Left kidney (tissue), 8 donors: ENCODE data around the gene SRMS. TPM values are rescaled to one million over a fixed set of nuclear protein-coding genes. Genes with fewer than 3 reads are reported as not detected.
A peak's percentile ranks its signal among the peaks of the same experiment; 100 is the strongest.

Experiments used
- DNase-seq: peaks from one replicate; pipeline ENCODE4 v3.0.0-alpha.2; 2013
- long read RNA-seq, 8 donors: transcript quantifications; one replicate each; lab custom pipeline, GENCODE V29; 2026
- polyA plus RNA-seq: library from polyadenylated mRNA; unstranded; fragments of 120-200 nt; gene quantifications from one replicate; pipeline ENCODE4 v1.2.1, GENCODE V29; 2013; ENCODE audit not compliant: insufficient read length

The SRMS gene, protein sequence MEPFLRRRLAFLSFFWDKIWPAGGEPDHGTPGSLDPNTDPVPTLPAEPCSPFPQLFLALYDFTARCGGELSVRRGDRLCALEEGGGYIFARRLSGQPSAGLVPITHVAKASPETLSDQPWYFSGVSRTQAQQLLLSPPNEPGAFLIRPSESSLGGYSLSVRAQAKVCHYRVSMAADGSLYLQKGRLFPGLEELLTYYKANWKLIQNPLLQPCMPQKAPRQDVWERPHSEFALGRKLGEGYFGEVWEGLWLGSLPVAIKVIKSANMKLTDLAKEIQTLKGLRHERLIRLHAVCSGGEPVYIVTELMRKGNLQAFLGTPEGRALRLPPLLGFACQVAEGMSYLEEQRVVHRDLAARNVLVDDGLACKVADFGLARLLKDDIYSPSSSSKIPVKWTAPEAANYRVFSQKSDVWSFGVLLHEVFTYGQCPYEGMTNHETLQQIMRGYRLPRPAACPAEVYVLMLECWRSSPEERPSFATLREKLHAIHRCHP
- polyA plus RNA-seq, result not detected
- long read RNA-seq, donor 1, result 0 reads
- long read RNA-seq, donor 2, result 0 reads
- long read RNA-seq, donor 3, result 0 reads
- long read RNA-seq, donor 4, result 0 reads
- long read RNA-seq, donor 5, result 0 reads
- long read RNA-seq, donor 6, result 0 reads
- long read RNA-seq, donor 7, result 0 reads
- long read RNA-seq, donor 8, result 0 reads

DNA sequence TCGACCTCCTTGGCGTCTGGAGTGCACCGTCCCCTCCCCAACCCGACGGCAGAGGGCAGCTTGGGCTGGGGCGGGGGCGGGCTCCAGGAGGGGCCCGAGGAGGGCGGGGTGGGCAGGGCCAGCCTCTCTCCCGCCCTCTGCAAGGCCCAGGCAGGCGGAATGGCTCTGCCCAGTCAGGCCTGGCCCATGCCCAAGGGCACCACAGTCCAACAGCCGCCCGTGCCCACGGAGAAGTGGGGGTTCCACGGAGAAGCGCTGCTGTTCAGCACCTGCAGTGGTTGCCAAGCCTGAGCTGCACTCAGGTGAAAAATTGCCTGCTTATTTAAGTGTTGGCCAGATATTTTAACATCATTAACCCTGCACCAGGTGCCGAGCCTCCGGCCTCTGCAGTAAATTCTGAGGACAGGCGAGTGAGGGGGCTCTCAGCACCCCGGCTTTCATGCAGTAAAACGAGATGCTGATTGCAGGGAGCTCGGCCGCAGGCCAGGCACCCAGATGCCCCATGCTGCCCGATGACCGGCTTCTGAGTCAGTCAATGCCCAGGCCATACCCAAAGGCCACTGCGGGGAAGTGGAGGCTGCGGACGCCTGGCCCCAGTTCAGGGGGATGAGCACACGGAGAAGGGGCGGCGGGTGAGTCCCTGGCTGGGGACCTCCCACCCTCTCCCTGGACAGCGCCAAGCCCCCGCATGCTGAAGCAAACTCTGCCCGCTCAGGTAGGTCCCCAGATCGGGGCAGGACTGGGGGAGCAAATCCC is at the start of gene SRMS:
Gene SRMS (minus strand): TSS at position 25 of the 756 bp plus-strand sequence. CDS start 286 bp downstream, outside the sequence.
- no peak for DNase-seq

DNA sequence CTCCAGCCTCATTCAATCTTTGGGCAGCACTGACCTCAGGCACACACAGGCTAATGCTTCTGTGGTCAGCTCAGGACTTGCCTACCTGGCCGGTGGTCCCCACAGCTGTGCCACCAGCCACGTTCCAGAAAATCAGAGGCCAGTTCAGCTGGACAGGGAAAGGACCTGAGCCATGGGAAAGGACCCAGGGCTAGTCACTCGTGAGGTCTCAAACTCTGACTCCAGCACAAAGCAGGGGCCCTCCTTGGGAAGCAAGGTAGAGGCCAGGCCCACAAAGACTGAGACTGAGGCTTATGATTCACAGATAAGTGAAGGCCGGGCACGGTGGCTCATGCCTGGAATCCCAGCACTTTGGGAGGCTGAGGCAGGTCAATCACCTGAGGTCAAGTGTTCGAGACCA is 48.9 kb upstream of the SRMS start:
- DNase-seq, result no peak

DNA sequence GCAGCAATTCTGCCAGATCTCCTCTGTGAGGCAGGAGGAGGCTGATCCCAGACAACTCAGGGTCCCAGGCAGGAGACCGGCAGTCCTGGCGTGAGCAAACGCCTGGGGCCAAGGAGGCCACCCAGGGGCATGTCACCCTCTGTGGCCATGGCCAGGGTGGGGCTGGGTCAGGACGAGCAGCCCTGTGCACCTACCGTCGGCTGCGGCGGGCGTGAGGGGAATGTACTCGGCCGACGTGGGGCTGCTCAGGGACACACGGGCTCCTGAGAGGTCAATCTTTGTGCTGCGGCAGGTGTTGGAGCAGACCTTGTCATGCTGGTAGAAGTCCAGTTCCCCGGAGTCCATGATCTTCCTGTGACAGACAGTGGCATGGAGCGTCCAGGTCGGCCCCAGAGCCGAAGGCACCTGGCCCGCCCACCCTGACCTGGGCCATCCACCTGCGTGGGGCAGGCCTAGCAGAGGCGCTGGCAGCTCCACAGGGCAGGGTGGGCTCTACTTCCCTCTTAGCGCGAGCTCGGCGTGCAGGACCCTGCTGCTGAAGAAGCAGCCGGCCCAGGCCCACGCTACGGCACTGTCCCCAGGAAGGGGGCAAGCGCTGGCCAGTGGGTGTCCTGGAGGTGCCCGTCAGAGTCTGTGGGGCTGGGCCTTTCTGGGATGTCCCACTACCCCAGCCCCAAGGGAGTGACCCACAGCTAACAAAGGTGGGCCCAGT is 48.0 kb upstream of the SRMS start:
- no peak for DNase-seq

DNA sequence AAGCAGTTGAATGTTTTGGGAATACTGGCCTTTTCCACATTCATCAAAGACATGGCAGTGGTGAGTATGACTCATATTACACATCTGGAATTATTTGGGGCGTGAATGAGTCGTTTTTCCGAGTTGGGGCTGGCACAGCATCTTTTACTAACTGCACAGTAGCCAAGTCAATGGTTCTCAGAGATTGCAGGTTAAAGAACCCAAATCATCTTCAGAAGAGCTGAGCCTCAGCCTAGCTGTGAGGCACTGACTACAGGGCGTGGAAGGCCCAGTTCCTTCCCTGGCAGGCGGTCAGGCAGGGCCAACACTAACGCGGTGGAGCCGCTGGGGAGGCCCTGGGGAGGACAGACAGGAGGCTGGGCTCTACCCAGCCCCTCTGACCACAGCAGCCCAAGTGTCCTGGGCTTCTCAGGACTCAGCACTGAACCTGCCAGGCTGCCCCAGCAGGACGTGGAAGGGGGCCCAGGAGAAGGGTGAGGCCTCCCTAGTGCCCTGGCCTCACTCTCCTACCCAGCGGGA is 46.6 kb upstream of the SRMS start:
- no peak for DNase-seq

DNA sequence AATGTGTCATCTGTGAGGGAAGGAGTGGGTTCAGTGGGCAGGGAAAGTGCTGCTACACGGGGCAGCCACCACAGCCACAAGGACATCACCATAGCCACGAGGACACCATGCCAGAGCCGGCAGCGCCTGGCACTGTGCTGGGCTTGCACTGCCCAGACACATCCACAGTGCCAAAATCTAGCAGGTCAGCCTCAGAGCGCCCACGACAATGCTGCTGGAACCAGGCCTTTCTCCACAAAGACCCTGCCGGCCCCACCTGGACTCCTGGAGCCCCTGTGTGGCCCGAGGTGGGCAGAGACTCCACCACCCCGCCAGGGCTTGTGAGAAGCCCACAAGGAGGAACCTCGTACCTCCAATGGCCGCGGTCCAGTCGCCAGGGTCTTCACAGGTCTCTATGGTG is 45.1 kb upstream of the SRMS start:
- no peak for DNase-seq

DNA sequence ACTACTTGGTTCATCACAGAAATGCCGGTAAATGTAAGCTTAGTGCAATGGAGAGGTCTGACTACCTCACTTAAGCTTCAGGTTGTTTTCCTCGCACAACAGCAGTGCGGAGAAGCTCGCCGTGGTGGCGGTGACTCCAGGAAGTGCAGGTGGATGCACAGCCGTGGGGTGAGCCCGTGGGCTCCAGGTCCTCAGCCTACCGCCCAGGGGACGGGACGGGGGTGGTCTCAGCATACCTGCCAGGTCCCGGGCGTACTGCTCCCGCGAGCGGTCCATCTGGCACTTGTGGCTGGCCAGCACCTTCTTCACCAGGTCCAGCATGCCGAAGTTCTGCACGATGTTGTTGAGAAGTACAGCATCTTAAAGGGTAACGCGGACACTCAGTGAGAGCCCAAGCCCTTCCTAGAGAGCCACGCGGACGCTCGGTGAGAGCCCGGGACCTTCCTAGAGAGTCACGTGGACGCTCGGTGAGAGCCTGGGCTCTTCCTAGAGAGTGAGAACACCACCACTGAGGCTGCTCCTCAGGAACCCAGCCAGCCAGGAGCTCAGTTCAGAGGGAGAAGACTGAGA is 44.3 kb upstream of the SRMS start:
- DNase-seq, result no peak

DNA sequence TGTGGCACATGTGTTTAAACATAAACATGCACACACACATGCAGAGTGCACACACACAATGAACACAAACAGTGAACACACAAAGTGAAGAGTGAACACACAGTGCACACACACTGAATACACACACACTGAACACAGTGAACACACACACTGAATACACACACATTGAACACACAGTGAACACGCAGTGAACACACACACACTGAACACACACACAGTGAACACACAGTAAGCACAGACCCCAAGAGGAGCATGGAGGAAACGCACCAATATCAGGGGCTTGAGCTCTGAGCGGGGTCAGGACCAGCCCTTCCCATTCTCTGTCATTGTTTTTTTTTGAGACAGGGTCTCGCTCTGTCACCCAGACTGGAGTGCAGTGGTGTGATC is 43.6 kb upstream of the SRMS start:
- DNase-seq, result no peak

DNA sequence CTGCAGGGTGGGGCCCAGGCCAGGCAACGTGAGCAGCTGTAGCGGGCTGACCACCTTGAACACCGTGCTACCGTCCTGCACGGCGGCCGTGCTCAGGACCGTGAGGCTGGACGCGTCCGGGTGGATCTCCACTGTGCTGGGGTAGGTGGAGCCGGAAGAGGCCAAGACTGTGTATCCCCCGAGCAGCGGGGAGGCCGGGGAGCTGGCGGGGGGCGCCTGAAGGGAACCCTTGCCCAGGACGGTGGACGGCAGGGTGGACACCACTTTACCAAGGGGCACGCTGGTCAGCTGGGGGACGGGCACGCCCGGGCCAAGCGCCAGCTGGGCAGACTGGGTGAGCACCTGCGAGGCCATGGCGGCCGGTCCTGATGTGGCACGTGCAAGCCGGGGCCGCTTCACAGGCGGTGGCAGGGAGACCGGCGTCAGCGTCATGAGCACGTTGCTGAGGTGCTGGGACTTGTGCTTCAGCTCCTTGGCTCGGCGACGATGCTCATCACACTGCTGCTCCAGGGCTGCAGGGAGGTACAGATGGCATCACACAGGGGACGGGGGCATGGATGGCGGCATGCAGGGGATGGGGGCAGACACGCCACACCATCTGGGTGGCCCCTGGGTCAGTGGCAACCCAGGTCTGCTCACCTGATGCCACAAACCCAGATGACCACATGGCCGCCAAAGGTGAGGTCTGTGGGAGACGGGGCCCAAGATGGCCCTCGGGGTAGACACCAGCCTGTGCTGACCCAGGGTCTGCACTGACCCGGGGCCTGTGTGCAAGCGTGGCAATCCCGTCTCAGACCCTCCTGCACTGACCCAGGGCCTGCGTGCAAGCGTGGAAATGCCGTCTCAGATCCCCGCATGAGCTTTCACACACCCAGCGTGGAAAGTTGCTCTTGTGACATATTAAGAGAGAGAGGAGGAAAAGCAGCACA is 42.9 kb upstream of the SRMS start:
- DNase-seq, result no peak

DNA sequence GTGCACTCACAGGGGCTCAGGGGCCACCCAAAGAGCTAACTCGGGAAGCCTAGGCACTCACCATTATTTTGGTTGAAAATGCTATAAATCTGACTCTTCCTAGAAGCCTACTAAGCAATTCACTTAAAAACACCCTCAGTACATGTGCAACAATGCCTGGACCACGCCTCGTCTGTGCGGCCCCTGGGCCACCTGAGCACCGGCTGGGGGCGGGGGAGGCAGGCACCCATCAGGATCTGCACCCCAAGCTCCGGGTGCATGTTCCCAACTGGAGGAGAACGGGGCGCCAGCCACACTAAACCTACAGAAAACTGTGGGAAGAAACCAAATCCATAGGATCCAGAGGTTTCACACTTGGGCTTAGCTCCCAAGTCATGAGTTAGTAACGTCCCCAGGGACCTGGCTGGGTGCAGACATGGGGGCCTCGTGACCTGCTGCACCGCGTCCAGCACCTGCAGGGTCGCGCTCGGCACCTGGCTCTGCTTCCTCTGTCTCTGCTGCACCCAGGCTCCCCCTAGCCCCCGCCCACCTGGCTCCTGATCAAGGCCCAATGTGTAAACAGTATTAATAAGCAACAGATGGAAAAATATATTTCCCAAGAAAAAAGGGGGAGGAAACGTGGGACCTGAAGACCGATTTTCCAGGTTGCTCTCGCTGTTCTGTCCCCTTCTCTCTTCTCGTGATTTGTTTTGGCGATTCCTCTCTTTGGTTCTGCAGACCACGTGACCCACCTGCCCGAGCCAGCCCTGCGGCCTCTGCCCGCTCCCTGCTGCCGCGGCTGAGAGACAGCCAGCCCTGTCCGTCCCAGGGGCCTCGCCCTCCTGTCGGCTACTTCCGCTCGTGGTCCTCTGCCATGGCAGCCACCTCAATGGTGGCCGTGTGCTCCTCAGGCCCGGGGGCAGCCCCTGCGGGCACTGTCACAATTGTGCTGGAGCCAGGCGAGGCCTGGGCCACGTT is 42.0 kb upstream of the SRMS start:
- DNase-seq, result no peak

DNA sequence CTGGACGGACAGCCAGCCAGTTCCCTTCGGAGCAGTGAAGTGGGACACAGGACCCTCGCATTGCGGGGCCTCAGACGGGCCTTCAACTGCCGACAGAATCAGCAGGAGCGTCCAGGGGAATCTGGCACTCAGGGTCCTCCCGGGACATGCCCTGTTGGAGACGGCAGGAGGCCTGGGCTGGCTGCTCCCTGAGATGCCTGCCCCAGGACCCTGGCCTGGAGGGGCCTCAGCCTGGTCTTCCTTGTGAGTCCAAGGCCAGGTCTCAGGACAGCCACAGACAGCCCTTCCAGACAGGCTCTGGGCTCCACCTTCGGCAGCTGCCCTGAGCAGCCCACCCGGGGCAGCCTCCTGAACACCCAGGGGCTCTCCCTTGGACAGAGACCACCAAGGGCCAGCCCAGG is 41.1 kb upstream of the SRMS start:
- no peak for DNase-seq

DNA sequence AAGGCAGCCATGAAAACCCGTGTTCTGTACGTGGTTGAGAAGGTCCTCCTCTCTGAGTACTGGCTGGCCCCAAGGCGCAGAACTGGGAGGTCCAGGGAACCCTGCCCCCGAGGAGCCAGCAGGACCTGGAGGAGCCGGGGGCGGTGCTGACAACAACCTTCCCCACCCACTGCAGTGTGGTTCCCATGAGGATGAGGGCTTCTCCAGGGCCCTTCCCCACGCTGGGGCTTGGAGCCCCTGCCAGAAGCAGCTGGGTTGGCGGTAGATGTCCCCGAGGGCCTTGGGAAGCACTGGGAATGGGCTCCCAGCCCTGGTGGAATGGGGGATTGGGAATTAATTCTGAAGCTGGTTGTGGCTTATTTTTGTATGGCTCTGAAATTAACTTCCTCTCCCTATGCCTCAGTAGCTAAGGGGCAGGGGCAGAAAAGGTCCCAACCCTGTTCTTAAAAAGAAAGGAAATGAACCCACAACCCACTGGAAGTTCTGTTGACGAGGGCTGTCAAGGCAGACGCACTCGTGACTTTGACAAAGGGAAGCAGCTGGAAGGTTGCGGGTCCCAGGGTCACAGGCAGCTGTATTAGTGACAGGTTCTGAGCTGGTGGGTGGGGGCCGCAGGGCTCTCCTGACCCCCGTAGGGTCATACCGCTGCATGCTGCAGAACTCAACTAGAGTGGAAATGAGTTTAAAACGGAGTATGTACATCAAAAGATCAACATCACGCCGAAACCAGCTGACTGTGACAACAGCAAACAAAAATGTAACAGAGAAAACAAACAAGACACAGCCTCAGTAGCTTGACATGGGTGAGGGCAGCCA is 40.4 kb upstream of the SRMS start:
- no peak for DNase-seq

DNA sequence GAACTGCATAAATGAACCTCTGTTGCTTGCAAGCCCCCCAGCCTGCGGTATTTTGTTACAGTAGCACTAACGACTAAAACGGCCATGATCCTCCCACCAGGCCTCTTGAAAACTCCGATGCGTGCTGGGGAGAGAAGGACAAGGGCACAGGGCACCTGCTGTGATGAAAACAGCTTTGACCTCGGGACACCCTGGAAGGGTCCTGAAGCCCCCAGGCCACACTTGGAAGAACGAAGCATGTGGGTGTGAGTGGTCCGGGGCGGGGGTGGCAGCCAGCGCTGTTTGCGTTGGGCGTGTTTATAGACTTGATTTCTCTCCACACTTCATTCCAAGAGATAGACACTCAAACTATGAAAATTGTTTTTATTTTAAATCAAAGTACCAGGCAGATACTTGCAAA is 39.7 kb upstream of the SRMS start:
- no peak for DNase-seq

DNA sequence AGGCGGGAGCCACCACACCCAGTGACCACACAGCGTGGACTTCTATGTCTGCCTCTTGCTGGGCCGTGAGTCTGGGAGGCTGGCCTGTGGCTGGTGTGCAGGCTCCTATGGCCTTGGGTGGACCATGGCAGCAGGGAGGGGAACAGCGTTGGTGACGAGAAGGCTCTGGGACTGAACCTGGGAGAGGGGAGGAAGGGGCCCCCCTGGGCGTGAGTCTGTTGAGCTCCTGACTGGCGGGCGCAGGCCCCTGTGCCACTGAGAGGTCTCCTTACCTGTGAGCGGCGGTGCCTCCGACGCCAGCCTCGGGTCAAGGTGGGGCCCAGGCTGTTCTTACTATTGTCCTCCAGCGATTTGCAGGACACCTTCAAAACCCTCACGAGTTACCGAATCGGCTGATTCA is 39.2 kb upstream of the SRMS start:
- no peak for DNase-seq

DNA sequence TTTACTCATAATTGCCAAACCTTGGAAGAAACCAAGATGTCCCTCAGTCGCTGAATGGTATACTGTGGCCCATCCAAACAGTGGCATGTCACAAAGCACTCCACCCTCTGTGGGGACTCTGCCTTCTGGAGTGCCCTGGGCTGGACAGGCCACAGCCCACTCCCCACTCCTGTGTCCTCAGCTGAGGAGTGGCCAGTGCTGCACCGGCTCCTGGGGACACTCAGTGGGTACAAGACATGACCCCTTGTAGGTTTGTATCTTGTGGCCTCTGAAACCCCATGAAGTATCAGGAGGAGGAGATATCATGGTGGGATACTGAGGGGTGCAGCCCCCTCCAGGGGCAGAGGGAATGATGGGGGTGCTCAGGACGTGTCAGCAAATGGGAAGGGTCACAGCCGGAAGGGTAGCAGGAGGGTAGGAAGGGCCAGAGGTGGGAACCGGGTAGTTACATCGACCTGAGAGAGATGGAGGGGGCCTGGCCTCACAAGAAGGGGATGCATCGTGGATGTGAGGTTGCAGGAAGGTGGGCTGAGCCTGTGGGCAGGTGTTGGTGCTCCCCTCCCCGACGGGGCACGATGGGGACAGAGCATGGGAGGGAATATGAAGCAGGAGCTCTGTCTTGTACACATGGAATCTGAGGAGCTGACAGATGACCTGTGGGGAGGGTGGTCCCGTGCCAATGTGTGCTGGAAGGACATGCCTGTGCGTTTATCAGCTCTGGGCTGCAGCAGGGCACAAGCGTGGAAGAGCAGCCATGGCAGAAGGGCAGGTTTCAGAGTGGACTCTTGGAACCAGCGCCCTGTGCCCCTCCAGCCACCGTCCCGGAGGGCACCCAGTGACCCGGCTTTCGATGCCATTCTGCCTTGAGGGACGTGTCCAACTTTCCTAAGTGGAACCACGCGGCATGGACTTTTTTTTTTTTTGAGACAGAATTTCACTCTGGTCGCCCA is 38.3 kb upstream of the SRMS start:
- DNase-seq, result no peak

DNA sequence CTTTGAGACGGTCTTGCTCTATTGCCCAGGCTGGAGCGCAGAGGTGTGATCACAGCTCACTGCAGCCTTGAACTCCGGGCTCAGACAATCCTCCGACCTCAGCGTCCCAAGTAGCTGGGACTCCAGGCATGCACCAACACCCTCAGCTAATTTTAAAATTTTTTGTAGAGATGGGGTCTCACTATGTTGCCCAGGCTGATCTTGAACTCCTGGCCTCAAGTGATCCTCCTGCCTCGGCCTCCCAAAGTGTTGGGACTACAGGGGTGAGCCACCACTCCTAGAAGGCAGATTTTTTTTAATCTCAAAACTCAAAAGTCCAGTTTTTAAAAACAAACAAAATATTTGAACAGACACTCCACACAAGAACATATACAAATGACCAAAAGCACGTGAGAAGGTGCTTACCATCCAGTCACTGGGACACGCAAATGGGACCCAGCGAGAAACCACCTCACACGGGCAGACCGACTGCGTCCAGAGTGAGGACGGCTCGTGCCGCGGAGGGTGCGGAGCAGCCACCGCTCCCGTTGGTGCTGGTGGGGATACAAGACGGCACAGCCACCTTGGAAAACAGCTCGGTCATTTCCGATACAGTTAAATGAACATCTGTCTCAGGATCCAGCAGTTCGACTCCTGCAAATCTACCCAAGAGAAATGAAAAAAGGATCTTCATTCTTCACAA is 35.0 kb upstream of the SRMS start:
- no peak for DNase-seq

DNA sequence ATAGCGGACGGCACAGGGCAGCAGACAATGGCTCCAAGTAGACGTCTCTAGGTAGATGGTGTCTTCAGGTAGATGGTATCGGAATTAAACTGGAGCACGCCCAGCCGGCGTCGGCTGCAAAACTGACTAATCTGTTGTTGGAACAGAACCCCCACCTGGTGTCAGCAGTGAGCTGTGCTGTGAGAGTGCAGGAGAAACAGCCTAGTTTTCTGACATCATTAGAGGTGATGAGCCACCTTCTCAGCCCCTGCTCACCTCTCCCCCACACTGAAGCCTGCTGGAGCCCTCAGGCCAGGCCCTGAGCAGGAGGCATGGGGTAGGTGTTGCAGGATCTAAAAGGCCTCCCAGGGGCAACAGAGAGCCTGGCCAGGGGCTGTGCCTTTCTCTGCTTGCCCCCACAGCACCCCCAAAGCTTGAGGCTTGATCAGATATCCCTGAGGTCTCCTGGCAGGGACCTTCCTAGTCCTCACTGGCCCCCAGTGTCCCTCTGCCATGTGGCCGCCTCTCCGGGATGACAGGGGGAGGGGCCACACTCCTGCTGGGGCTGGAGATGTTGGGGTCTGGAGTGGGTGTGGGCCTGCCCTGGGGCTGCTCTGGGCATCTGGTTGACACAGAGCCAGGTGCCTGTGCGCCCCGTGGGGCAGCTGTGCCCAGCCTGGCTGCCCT is 33.4 kb upstream of the SRMS start:
- peak; percentile 36 for DNase-seq
